ENCODE measurements around the gene PARVG.

The PARVG gene

DNA sequence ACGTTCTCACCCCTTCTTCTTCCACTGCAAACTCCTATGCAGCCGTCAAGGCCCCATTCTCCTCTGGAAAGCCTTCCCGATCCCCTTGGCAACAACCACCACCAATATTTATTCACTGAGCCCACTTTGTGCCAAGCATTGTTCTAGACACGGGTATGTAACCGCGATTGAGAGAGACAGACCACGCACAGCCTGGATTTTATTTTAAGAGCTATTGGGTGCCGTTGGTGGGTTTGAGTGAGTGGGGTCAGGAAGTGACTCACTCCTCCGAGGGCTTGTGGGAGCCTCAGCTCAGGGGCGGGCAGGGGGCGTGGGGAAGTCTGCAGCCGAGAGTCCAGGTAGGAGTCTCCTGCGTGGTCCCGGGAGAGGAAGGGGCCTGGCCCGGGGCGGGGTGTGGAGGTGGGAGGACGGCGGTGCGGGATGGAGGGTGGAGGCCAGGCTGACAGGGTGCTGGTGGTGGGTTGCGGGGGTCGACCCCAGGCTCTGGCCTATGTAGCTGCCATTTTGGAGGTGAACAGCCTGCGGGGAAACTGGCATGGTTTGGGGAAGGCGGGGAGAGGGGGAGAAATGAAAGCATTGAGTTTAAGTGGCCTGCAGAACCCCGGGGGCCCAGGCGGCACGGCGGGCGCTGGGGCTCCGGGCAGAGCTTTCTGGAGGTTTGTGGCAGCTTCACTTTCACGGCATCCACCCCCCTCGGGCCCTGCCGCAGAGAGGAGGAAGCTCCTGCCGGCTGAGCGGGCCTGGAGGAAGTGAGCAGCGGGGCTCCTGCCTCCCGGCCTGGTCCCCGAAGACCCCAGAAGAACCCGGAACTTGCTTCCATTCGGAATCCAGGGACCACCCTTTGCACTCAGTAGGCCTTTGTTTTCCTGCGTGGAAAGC is 547 bp downstream of the PARVG start:
- peak; percentile 74 for DNase-seq

DNA sequence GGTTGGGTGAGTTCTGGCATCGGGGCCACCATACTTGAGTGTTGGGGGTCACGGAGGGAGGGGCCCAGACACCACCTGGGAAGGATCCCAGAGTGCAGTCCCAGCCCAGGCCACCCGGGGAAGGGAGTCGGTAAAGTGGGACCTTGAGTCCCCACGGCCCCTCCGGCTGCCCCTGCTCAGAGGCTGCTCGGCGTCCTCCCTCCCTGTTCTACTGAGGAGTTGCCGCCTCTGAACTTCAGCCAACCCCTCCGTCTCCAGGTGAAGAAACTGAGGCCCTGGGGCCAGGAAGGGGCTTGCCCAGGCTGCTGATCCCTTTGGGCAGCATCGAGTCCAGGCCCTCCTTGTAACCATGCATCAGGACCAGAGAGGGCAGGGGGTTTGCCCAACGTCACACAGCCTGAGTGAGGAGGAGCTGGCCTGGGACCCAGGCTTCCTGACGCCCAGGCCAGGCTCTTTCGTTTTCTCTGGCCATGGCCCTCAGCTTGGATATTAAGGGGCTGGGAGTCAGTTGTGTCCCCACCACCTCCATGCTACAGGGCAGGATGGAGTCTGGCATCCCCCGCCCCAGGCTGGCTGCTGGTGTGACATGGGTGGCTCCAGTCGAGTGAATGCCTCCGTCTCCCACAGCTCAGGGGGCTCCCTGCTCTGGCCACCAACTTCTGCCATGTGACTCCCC is 1.3 kb downstream of the PARVG start:
- DNase-seq, result no peak

DNA sequence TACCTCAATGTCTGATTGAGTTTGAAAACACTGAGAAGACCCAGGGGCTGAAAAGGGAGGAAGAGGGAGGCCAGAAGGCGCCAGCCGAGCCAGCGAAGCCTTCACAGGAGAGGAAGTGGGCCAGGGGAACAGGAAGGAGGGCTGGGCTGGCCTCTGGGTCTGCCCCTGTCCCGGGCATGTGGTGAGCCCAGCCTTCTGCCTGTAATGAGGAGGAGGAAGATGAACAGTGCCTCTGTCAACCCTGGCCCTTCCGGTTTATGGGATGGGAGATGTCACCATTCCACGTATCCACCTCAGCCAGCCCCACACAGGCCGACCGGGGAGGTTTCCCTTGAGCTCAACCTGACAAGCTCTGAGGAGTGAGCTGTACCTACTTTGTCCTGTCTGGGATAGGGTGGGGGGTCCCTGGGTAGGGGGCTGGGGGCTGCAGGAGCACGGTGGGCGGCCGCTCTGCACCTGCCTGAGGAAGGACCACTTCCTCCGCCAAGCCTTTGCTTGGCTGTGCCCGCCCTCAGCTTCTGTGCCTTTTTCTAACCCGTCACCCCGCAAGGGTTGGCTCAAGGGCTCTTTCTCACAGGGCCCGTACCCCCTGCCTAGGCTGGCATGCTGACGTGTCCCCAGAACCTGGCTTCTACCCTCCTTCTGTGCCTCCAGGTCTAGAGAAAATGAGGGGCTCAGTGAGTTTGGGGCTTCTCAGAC is 2.0 kb downstream of the PARVG start:
- peak; percentile 83 for DNase-seq

DNA sequence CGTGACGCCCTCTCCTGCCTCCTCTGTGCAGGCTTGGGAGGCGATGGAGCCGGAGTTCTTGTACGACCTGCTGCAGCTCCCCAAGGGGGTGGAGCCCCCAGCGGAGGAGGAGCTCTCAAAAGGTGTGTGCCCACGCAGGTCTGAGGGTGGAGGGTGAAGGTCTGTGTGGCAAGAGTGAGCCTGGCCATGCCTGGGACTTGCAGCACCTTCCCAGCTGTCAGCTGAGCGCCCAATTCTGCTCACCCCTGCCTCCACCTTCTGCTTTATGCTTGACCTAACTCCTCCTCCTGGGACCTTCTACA is 2.5 kb downstream of the PARVG start:
- DNase-seq, result no peak

DNA sequence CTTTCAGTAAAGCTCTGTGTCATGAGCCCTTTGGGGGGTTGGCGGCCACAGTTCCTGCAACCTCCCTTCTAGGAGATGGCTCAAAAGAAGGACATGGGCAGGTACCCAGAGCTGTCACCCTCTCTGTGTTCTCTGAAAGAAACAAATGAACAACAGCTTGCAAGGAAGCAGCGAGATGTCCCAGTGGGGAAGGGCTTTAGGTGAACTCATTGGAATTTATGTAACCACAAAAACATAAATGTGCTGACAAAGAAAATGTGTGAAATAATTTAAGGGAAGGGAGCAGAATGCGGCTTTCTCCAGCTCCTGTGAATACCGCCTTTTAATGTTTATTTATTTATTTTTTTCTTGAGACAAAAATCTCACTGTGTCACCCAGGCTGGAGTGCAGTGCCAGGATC is 3.3 kb downstream of the PARVG start:
- DNase-seq, result no peak

DNA sequence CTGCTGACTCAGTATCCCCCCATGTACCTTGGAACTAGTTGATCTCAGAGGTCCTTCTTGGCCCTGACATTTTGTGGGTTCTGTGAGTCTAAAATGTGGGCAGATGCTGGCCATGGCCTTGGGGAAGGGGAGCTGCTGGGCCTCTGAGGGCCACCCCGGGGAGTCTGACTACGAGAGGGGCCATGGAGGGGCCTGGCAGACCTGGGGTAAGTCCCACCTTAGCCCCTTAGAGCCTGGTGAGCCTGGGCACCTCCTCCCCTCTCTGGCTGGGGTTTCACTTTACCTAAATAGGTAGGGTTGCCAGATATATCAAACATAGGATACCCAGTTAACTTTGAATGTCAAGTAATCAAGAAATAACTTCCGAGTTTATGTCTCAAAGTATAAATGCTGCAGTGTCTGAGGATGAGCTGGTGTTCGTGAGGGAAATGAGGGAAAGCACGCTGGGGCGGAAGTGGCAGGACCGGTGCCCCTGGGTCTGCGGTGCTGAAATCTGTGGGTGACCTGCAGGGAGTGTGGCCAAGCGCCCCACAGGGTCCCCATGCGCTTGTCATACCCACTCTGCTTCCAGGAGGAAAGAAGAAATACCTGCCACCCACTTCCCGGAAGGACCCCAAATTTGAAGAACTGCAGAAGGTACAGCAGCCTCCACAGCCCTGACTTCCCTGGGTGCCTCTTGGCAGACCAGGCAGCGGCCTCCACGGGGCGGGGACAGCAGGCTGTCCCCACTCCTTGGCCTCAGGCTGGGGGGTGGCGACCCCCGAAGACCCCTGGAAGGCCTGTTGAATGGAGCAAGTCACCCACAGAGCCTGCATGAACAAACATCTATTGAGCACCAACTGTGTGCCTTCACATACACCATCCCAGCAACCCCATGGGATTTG is 4.8 kb downstream of the PARVG start:
- no peak for DNase-seq

DNA sequence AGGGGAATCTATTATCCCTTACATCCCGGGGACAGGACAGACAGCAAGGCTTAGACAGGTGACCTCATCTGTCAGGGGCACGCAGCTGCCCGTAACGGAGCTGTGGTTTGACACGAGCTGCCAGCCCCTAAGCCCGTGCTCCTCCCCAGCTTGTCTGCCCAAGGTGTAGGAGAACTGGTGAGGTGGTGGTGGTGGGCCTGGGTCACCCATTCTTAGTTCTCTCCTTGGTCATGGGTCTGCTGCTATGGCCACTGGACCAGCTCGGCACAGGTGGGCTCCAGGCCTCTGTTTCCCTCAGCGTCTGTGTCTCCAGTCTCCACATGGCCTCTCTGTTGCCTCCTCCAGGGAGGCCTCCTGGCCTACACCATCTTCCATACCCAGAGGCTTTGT is 5.4 kb downstream of the PARVG start:
- no peak for DNase-seq

DNA sequence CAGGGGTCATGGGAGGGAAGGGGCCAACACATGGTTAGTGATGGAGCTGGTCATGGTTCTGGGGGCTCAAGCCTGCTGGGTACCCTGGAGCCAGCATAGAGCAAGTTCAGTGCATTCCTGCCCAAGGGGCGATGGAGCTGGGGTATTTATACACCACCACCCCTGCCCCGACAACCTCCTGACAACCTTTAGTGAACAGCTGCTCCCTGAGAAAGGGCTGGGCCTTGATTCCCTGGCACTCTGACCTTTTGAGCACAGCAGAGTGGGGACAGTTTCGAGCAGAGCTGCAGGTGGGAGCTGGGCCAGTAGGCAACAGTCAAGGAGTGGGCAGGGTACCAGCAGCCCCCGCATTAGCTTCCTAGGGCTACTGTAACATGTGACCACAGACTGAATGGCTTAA is 6.0 kb downstream of the PARVG start:
- no peak for DNase-seq

DNA sequence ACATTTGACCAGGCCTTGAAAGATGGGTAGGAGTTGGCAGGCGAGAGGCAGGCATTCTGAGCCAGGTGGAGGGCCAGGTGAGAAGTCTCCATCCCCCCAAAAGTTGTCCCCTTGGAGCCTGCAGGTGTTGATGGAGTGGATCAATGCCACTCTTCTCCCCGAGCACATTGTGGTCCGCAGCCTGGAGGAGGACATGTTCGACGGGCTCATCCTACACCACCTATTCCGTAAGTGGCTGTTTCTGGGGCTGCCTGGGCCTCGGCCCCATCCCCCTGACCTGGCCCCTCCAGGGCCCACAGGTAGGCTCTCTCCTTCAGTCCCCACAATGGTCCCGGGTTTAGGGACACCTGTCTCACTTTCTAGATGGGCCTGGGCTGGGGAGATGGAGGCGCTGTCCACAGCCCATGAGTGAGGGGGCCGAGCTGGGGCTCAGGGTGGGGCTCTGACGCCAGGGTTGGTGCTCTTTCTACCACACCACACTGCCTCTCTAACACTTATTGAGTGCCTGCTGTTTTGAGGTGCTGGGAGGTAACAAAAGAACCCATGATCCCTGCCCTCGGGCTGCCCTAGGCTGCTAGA is 7.0 kb downstream of the PARVG start:
- no peak for DNase-seq

DNA sequence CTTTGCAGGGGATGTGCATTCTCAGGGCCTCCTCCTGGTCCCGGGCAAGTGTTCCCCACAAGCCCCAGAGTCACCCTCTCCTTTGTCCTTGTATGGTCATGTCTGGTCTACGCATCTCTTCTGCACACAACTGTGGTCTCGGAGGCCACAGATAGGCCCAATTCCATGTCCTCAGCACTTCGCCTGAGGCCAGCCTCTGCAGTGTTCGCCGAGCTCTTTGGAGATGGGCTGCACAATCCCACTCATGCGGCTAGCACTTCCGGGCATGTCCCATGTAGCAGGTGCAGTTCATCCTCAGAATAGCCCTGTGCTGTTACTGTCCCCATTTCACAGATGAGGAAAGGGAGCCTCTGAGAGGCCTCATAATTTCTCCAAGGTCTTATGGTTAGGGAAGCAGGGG is 7.6 kb downstream of the PARVG start:
- no peak for DNase-seq

DNA sequence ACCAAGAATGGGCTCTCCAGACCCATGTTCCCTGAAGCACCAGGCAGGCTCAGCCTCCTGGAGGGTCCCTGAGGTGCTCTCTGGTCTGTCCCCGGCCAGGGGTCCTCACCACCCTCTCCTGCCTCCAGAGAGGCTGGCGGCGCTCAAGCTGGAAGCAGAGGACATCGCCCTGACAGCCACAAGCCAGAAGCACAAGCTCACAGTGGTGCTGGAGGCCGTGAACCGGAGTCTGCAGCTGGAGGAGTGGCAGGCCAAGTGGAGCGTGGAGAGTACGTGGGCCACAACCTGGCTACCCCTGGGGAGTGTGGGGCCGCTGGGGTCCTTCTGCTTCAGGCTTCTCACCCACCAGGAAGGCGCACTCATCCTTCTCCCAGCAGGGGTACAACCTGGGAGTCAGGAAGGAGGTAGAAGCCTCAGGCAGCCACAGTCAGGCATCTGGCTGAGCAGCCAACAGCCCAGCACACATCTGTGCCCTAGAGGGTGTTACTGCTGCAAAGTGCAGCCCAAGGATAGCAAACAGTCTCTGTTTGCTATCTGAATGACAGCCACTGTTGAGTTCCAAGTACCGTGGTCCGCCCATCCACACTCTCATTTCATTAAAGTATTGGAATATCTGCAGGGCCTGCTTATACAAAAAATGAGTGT is 8.4 kb downstream of the PARVG start:
- DNase-seq, result no peak

DNA sequence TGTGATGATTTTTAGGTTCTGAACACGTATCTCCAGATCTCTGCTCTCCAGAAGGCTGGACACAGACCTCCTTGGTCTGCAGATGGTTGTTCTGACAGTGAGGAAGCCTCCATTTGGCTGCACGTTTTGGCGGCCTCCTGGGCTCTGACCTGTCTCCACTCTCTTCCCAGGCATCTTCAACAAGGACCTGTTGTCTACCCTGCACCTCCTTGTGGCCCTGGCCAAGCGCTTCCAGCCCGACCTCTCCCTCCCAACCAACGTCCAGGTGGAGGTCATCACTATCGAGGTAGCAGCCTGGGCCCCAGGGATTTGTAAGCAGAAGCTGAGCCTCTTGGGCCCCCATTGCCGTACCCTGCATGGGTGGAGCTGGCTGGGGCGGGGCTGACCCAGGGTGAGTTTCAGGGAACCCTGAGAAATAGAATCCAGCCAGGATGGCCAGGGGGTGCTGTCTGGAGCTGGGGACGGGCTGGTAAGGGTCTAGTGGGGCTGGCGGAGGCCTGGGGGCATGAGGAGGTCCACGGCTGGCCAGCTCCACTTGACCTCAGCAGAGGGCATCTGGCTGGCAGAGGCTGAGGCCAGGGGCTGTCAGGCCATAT is 9.8 kb downstream of the PARVG start:
- no peak for DNase-seq

DNA sequence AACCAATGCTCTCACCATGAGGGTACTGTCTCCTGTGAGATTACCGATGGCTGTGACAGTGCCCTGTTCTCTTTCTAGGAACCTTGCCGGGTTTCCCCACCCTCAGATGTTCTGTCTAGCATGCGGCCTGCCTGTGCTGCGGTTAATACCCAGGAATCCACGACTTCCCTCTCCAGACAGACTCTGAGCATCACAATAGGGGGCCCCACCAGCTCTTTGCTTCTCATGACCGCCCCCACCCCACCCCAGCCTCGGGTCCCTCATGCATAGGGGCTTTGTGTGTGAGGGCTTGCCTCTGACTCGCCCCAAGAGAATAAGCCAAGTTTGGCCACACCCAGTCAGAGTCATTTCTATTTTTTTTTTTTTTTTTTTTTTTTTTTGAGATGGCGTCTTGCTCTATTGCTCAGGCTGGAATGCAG is 10.3 kb downstream of the PARVG start:
- no peak for DNase-seq

DNA sequence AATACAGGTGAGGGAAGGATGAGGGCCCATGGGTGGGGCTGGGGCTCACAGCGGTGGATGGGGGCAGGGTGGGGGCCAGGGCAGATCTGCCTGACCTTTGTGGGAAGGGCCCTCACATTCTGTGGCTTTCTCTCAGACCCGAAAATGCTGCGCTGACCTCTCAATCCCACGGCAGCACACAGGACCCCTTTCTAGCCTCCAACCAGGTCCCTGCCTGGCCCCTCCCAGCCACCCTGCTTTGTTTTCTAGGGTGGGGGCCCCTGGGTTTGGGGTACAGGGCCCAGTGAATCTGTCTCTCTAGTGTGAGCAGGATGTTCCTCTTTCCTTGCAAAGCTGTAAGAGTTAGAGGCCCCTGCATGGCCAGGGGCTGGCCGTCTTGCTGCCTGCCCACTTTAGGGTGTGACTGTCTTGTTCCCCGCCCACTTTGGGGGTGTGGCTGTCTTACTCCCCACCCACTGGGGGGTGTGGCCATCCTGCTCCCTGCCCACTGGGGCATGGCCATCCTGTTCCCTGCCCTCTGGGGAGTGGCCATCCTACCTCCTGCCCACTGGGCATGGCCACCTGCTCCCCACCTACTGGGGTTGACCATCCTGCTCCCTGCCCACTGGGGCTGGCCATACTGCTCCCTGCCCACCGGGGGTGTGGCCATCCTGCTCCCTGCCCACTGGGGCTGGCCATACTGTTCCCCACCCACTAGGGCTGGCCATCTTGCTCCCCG is 11.5 kb downstream of the PARVG start:
- DNase-seq, result peak; percentile 47

DNA sequence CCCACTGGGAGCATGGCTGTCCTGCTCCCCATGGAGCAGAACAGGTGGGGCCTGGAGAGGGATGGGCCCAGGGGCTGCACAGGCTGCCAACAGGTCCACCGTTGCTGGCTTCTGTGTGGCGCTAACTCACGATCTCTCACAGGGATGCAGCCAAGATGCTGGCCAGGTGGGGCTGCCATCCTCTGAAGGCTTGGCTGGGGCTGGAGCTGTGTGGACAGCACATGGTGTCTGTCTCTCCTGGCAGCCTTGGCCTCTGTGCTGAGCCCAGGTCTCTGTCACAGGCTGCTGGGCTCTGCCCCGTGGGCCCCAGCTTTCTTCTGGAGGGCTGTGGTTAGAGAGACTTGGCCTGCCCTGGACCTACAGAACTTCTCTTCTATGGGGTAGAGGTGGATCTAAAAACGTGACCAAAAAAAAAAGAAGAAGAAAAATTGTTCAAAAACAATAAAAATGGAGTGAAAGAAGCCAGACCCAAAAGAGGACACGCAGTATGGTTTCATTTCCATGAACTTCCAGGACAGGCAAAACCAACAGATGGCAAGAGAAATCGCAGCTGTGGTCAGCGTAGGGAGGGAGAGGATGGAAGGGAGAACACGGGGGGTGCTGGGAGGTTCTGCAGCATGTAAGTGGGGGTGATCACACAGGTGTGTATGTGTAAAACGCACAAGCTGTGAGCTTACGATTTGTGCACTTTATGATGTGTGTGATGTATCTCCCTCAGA is 12.2 kb downstream of the PARVG start:
- no peak for DNase-seq

DNA sequence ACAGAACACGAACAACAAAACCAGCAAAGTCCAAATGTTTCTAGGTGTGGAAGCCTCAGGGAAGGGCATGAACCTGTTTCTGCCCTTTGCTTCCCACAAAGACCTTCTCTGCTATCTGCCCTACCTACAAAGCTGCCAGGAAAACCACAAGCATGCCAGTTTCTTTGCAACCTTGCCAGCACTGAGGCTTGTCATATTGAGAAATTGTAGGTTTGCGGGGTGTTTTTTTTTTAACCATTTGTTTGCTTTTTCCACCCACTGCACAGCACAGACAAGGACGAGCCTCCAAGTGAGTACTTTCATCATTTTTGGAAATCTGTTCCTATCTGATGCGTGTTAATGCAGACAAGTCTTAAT is 12.8 kb downstream of the PARVG start:
- DNase-seq, result no peak

DNA sequence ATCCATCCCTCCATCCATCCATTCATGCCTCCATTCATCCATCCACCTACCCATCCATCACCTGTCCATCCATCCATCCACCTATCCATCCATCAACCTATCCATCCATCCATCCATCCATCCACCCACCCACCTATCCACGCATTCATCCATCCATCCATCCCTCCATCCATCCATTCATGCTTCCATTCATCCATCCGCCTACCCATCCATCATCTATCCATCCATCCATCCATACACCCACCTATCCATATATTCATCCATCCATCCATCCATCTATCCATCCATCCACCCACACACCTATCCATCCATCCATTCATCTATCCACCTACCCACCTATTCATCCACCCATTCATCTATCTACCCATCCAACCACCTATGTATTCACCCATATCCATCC is 13.8 kb downstream of the PARVG start:
- DNase-seq, result no peak

DNA sequence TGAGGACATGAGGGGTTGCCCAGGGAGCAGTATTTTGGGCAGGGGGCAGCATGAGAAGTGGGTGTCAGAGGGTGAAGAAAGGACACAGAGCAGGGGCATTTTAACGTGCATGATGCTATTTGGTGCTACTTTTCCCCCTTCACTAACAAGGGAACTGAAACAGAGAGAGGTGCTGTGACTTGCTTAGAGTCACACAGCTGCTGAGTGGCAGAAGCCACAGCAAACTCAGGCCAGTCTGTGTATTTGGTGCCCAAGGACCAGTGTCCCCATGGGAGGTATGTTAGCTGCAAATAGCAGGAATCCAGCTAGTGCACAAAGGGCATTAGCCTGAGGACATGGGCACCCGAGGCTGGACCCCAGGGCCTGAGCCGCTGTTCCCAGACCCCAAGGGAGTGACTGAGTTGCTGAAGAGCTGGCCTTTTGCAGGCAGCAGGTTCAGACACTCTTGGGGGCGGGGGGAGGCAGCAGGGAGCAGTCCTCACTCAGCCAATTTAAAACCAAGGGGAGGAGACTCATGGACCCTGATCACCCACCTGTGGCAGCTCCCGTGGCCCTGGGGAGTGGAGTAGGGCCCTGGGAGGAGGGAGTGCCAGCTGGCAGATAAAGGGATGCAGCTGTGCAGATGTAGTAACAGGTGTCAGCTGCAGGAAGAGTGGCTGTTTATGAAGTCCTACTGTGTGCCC is 14.6 kb downstream of the PARVG start:
- DNase-seq, result no peak

DNA sequence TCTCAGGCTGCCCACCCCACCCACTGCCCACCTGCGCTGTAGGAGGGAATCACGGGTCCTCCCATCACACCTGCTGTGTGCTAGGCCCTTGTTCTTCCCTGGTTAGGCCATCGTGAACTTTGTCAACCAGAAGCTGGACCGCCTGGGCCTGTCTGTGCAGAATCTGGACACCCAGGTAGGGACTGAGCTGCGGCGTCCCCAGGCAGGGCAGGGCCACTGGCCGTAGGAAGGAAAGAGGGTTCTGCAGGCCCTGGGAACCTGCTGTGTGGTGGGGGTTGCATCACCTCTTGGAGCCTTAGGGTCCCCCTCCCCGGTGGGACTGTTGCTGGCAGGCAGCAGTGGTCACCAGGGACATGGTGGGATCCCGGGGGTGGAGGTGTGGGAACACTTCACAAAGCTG is 15.5 kb downstream of the PARVG start:
- no peak for DNase-seq

DNA sequence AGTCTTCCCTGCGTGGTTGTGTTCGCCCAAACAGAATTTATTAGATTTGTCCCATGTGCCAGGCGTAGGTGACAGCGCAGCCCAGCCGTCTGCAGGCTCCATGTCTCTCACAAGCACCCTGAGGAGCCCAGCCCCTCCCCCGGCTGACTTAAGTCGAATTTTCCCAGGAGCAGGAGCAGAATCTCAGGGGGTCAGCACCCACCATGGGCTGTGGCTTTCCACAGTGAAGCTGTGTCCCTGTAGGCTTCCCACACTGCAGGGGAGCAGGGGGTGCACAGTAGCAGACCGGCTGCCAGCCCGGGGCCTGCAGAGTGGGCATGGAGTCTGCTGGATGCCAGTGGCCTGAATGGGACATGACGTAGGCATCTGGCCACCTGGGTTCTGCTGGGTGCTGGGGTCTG is 16.0 kb downstream of the PARVG start:
- no peak for DNase-seq
